Esophagus squamous epithelium (tissue), 4 donors: Measurements from ENCODE around the gene ETNPPL.

Experiments
- POLR2A ChIP-seq, 4 donors: fragments of 450-650 bp; IDR thresholded peaks; one replicate each; pipeline ENCODE4 v1.6.1; 2017; ENCODE audit warnings: antibody characterized with exemption in 4 of 4, mild to moderate bottlenecking in 4 of 4, moderate library complexity in 3 of 4
- TF ChIP-seq, protein P1 (sequence below), 6 experiments: fragments of 450-650 bp in 4 of 6; fragments of 200-600 bp in 2 of 6; sonication (generic) in 2 of 6; IDR thresholded peaks; one replicate each; pipeline ENCODE4 v1.5.1; 2016 to 2019; ENCODE audit warnings: antibody characterized with exemption in 6 of 6, mild to moderate bottlenecking in 4 of 6, moderate library complexity in 4 of 6

- TF ChIP-seq, protein P1, sequence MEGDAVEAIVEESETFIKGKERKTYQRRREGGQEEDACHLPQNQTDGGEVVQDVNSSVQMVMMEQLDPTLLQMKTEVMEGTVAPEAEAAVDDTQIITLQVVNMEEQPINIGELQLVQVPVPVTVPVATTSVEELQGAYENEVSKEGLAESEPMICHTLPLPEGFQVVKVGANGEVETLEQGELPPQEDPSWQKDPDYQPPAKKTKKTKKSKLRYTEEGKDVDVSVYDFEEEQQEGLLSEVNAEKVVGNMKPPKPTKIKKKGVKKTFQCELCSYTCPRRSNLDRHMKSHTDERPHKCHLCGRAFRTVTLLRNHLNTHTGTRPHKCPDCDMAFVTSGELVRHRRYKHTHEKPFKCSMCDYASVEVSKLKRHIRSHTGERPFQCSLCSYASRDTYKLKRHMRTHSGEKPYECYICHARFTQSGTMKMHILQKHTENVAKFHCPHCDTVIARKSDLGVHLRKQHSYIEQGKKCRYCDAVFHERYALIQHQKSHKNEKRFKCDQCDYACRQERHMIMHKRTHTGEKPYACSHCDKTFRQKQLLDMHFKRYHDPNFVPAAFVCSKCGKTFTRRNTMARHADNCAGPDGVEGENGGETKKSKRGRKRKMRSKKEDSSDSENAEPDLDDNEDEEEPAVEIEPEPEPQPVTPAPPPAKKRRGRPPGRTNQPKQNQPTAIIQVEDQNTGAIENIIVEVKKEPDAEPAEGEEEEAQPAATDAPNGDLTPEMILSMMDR (IDR thresholded peaks at IDR 0.05): no peak
- TF ChIP-seq POLR2A (IDR thresholded peaks at IDR 0.05): no peak
These were observed 37.4 kb downstream of the ETNPPL start for GRCh38 chr4:108725457-108725856.
